Measurements from ENCODE around the gene AP1M2. TPM values are rescaled to one million over a fixed set of nuclear protein-coding genes. Genes with fewer than 3 reads are reported as not detected.
A peak's percentile ranks its signal among the peaks of the same experiment; 100 is the strongest.

The AP1M2 gene
- total and polyA plus RNA-seq, 2 donors from 2014 or later, result 74.1 to 232 TPM

DNA sequence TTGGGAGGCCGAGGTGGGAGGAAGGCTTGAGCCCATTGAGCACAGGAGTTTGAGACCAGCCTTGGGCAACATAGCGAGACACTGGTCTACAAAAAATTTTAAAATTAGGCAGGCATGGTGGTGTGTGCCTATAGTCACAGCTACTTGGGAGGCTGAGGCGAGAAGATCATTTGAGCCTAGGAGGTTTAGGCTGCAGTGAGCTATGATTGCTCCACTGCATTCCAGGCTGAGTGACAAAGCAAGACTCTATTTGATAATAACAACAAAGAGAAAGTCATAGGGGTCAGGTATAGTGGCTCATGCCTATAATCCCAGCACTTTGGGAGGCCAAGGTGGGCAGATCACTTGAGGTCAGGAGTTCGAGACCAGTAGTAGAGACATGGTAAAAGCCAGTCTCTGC is 33.7 kb upstream of the AP1M2 start:
- TF ChIP-seq, protein P1, sequence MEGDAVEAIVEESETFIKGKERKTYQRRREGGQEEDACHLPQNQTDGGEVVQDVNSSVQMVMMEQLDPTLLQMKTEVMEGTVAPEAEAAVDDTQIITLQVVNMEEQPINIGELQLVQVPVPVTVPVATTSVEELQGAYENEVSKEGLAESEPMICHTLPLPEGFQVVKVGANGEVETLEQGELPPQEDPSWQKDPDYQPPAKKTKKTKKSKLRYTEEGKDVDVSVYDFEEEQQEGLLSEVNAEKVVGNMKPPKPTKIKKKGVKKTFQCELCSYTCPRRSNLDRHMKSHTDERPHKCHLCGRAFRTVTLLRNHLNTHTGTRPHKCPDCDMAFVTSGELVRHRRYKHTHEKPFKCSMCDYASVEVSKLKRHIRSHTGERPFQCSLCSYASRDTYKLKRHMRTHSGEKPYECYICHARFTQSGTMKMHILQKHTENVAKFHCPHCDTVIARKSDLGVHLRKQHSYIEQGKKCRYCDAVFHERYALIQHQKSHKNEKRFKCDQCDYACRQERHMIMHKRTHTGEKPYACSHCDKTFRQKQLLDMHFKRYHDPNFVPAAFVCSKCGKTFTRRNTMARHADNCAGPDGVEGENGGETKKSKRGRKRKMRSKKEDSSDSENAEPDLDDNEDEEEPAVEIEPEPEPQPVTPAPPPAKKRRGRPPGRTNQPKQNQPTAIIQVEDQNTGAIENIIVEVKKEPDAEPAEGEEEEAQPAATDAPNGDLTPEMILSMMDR (IDR thresholded peaks at IDR 0.05; ENCODE audit: borderline replicate concordance, extremely low read depth, insufficient read depth), result no peak
- Histone ChIP-seq H3K4me1 (ENCODE audit: control insufficient read depth in 2 of 3, insufficient read depth in 2 of 3, low read depth in 1 of 3, low read length in 3 of 3) (peaks cover 0 to 8% (median 0%) of the 10 kb centered on the region in 3 donors), H3K36me3 (ENCODE audit: control insufficient read depth in 2 of 3, insufficient read depth in 3 of 3, low read length in 3 of 3) (no peaks in the 10 kb centered on the region), H3K9me3 (ENCODE audit: control insufficient read depth in 2 of 3, insufficient read depth in 1 of 3, low read length in 3 of 3) (no peaks in the 10 kb centered on the region), H3K9ac (ENCODE audit: low read length in 3 of 3) (no peak overlapping the region), H3K4me3 (ENCODE audit: low read length in 3 of 3) (no peak overlapping the region), H3K27ac (ENCODE audit: low read depth in 2 of 2, low read length in 2 of 2) (no peak overlapping the region), H3K27me3 (ENCODE audit: control insufficient read depth, insufficient read depth, low read length) (no peaks in the 10 kb centered on the region)
- no peak for FAIRE-seq
- no peak for DNase-seq
- intact Hi-C loops (cut with DNase I), result no loop called here

DNA sequence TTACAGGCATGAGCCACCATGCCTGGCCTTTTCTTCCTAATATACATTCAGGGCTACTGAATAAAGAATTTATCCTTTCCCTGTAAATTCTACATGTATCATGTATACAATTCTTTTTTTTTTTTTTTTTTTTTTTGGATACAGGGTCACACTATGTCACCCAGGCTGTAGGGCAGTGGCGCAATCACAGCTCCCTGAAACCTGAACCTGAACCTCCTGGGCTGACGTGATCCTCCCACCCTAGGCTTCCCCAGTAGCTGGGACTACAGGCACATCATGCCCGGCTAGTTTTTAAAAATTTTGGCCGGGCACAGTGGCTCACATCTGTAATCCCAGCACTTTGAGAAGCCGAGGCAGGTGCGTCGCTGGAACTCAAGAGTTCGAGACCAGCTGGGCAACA is 31.7 kb upstream of the AP1M2 start:
- intact Hi-C loops (cut with DNase I), result no loop called here
- no peak for DNase-seq
- Histone ChIP-seq H3K36me3 (ENCODE audit: control insufficient read depth in 2 of 3, insufficient read depth in 3 of 3, low read length in 3 of 3) (no peaks in the 10 kb centered on the region), H3K4me1 (ENCODE audit: control insufficient read depth in 2 of 3, insufficient read depth in 2 of 3, low read depth in 1 of 3, low read length in 3 of 3) (peaks cover 0 to 8% (median 0%) of the 10 kb centered on the region in 3 donors), H3K9me3 (ENCODE audit: control insufficient read depth in 2 of 3, insufficient read depth in 1 of 3, low read length in 3 of 3) (no peaks in the 10 kb centered on the region), H3K27me3 (ENCODE audit: control insufficient read depth, insufficient read depth, low read length) (no peaks in the 10 kb centered on the region), H3K4me3 (ENCODE audit: low read length in 3 of 3) (no peak overlapping the region), H3K9ac (ENCODE audit: low read length in 3 of 3) (no peak overlapping the region), H3K27ac (ENCODE audit: low read depth in 2 of 2, low read length in 2 of 2) (no peak overlapping the region)
- FAIRE-seq, result no peak
- TF ChIP-seq, protein P1 (IDR thresholded peaks at IDR 0.05; ENCODE audit: borderline replicate concordance, extremely low read depth, insufficient read depth), result no peak

DNA sequence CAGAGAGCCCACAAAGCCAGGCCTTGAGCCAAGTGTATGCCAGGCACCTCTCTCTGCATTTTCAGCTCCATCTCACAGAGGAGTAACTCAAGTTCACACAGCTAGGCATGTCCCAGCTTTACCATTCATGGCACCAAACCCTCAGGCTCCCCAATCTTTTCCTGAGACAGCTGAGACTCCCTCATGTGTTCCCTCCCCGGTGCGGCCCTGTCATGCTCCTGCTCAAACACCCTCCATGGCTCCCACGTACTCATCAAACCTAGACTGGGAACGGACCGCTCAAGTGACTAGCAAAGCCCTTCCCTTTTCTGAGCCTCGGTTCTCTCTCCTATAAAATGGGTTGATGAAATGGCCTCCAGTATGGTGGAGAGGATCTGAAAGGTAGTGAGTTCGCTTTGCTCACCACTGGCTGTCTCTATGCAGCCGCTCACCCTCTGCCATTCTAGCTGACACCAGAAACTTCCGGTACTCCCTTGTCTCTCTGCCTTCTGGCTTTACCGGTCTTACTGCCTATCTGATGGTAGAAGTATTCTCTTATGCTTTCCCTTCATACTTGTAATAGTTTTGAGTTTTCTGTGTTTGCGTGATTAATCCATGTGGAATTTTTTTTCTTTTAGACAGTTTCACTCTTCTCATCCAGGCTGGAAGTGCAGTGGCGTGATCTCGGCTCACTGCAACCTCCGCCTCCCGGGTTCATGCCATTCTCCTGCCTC is 30.5 kb upstream of the AP1M2 start:
- TF ChIP-seq, protein P1 (IDR thresholded peaks at IDR 0.05; ENCODE audit: borderline replicate concordance, extremely low read depth, insufficient read depth), result no peak
- FAIRE-seq, result no peak
- Histone ChIP-seq H3K27me3 (ENCODE audit: control insufficient read depth, insufficient read depth, low read length) (no peaks in the 10 kb centered on the region), H3K36me3 (ENCODE audit: control insufficient read depth in 2 of 3, insufficient read depth in 3 of 3, low read length in 3 of 3) (no peaks in the 10 kb centered on the region), H3K4me1 (ENCODE audit: control insufficient read depth in 2 of 3, insufficient read depth in 2 of 3, low read depth in 1 of 3, low read length in 3 of 3) (peaks cover 0 to 8% (median 0%) of the 10 kb centered on the region in 3 donors), H3K27ac (ENCODE audit: low read depth in 2 of 2, low read length in 2 of 2) (peak overlapping the region in 1 of 2 donors; percentile 45), H3K9me3 (ENCODE audit: control insufficient read depth in 2 of 3, insufficient read depth in 1 of 3, low read length in 3 of 3) (no peaks in the 10 kb centered on the region), H3K4me3 (ENCODE audit: low read length in 3 of 3) (peak overlapping the region in 1 of 3 donors; percentile 8), H3K9ac (ENCODE audit: low read length in 3 of 3) (no peak overlapping the region)
- intact Hi-C loops (cut with DNase I), result no loop called here
- no peak for DNase-seq
